ENCODE data around the gene TAGLN3. TPM values are rescaled to one million over a fixed set of nuclear protein-coding genes. Genes with fewer than 3 reads are reported as not detected.

Gene TAGLN3
- total and polyA plus RNA-seq, 7 donors, result 0.21 to 0.66 TPM; not detected in 5

DNA sequence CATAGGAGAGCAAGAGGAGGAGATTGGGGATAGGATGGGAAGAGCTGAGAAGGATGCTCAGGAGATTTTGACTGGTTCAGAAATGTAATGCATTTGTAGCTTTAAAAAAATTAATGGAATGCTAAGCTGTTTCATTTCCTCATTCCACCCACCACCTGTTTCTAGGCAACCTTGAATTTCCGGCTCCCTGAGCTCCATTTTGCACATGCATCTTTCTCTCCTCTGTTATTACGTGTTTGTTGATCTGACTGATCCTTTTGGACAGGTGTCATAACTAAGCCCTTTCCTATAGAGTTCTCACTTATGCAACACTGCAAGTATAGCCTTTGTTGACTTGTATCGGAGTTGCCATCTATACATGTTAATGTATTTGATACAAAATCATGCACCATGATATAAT, 40.1 kb downstream of the TAGLN3 start:
- TF ChIP-seq, protein P1, sequence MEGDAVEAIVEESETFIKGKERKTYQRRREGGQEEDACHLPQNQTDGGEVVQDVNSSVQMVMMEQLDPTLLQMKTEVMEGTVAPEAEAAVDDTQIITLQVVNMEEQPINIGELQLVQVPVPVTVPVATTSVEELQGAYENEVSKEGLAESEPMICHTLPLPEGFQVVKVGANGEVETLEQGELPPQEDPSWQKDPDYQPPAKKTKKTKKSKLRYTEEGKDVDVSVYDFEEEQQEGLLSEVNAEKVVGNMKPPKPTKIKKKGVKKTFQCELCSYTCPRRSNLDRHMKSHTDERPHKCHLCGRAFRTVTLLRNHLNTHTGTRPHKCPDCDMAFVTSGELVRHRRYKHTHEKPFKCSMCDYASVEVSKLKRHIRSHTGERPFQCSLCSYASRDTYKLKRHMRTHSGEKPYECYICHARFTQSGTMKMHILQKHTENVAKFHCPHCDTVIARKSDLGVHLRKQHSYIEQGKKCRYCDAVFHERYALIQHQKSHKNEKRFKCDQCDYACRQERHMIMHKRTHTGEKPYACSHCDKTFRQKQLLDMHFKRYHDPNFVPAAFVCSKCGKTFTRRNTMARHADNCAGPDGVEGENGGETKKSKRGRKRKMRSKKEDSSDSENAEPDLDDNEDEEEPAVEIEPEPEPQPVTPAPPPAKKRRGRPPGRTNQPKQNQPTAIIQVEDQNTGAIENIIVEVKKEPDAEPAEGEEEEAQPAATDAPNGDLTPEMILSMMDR (IDR thresholded peaks at IDR 0.05), result no peak
- Histone ChIP-seq H3K27ac (no peak overlapping the region), H3K4me3 (no peak overlapping the region), H3K36me3 (ENCODE audit: insufficient read depth in 1 of 2, low read depth in 1 of 2) (no peaks in the 10 kb centered on the region), H3K9me3 (no peaks in the 10 kb centered on the region), H3K4me1 (peaks cover 2% of the 10 kb centered on the region), H3K27me3 (ENCODE audit: insufficient read depth in 3 of 3, low read length in 2 of 3) (no peaks in the 10 kb centered on the region)
- 49 to 61% (median 58%) methylated on average over 3 of the region's 3 CpGs for WGBS, 3 donors
- intact Hi-C loops (cut with DNase I), result no loop called here
- ATAC-seq (no peak), DNase-seq (no peak)

DNA sequence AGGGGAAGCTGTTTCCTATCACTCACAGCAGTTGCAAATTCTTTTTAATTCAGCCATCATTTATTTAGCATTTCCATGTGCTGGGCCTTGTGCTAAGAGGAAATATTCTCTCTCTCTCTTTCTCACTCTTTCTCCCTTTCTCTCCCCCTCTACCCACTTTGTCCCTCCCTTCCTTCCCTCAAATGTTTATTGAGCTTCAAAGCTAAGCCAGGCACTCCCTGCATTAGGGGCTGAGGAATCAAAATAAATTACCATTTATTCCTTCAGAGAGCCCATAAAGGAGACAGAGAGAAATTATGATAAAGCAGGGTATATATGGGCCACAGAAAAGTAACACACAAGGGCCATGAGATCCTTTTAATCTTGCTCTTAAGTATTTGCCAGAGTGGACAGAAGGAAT, 42.6 kb downstream of the TAGLN3 start:
- H3K36me3 ChIP-seq (ENCODE audit: insufficient read depth in 1 of 2, low read depth in 1 of 2), result no peaks in the 10 kb centered on the region
- H3K4me1 ChIP-seq, result peaks cover 2% of the 10 kb centered on the region
- TF ChIP-seq, protein P1 (IDR thresholded peaks at IDR 0.05), result no peak
- H3K27me3 ChIP-seq (ENCODE audit: insufficient read depth in 3 of 3, low read length in 2 of 3), result no peaks in the 10 kb centered on the region
- ATAC-seq (no peak), DNase-seq (no peak)
- no peak overlapping the region for H3K27ac ChIP-seq
- H3K4me3 ChIP-seq, result no peak overlapping the region
- no peaks in the 10 kb centered on the region for H3K9me3 ChIP-seq
- intact Hi-C loops (cut with DNase I), result no loop called here

DNA sequence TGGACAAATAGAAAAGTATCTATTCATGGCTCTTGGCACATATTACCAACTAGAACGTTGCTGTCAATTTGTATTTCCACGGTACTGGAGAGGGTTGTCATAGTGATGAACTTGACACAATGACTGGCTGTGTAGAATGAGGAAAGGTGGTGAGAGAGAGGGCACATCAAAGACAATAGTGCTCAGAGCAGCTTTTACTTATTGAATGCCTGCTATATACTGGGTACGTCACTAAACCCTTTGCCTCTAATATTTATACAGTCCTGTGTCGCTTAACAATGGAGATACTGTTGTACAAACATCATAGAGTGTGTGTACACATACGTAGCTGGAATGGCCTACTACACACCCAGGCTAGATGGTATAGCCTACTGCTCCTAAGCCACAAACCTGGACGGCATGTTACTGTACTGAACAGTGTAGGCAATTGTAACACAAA, 44.1 kb downstream of the TAGLN3 start:
- DNase-seq (no peak), ATAC-seq (no peak)
- Histone ChIP-seq H3K9me3 (no peaks in the 10 kb centered on the region), H3K27me3 (ENCODE audit: insufficient read depth in 3 of 3, low read length in 2 of 3) (no peaks in the 10 kb centered on the region), H3K27ac (no peak overlapping the region), H3K36me3 (ENCODE audit: insufficient read depth in 1 of 2, low read depth in 1 of 2) (no peaks in the 10 kb centered on the region), H3K4me3 (no peak overlapping the region), H3K4me1 (peaks cover 2% of the 10 kb centered on the region)
- TF ChIP-seq, protein P1 (IDR thresholded peaks at IDR 0.05), result no peak
- 68 to 69% (median 68%) methylated on average over 6 of the region's 6 CpGs for WGBS, 3 donors
- intact Hi-C loops (cut with DNase I), result no loop called here

- Histone ChIP-seq H3K27ac (no peak overlapping the region), H3K4me1 (peaks cover 2% of the 10 kb centered on the region), H3K27me3 (ENCODE audit: insufficient read depth in 3 of 3, low read length in 2 of 3) (no peaks in the 10 kb centered on the region), H3K9me3 (no peaks in the 10 kb centered on the region), H3K4me3 (no peak overlapping the region), H3K36me3 (ENCODE audit: insufficient read depth in 1 of 2, low read depth in 1 of 2) (no peaks in the 10 kb centered on the region)
- TF ChIP-seq, protein P1 (IDR thresholded peaks at IDR 0.05), result peak; percentile 79
- intact Hi-C loops (cut with DNase I), result no loop called here
- peak in 3 of 4 donors; percentile 57 to 81 (median 72) for ATAC-seq
- 7 to 9% (median 8%) methylated on average over 7 of the region's 7 CpGs for WGBS, 3 donors
- DNase-seq, result no peak
These were observed 45.0 kb downstream of the TAGLN3 start for GRCh38 chr3:112043621-112044201.

GRCh38 chr3:112046599-112046998, 47.9 kb downstream of the TAGLN3 start:
- DNase-seq (no peak), ATAC-seq (no peak)
- Histone ChIP-seq H3K9me3 (no peaks in the 10 kb centered on the region), H3K36me3 (ENCODE audit: insufficient read depth in 1 of 2, low read depth in 1 of 2) (no peaks in the 10 kb centered on the region), H3K27ac (no peak overlapping the region), H3K4me3 (no peak overlapping the region), H3K27me3 (ENCODE audit: insufficient read depth in 3 of 3, low read length in 2 of 3) (peaks cover 0 to 5% (median 0%) of the 10 kb centered on the region in 3 donors), H3K4me1 (peaks cover 2% of the 10 kb centered on the region)
- TF ChIP-seq, protein P1 (IDR thresholded peaks at IDR 0.05), result no peak
- WGBS, 3 donors, result 68 to 78% (median 72%) methylated on average over 4 of the region's 4 CpGs
- intact Hi-C loops (cut with DNase I), result no loop called here
